ENCODE results near the gene PHLPP2. TPM values are rescaled to one million over a fixed set of nuclear protein-coding genes. Genes with fewer than 3 reads are reported as not detected.

The PHLPP2 gene
- total RNA-seq, 1 donor from 2014 or later, result 12.7 TPM

DNA sequence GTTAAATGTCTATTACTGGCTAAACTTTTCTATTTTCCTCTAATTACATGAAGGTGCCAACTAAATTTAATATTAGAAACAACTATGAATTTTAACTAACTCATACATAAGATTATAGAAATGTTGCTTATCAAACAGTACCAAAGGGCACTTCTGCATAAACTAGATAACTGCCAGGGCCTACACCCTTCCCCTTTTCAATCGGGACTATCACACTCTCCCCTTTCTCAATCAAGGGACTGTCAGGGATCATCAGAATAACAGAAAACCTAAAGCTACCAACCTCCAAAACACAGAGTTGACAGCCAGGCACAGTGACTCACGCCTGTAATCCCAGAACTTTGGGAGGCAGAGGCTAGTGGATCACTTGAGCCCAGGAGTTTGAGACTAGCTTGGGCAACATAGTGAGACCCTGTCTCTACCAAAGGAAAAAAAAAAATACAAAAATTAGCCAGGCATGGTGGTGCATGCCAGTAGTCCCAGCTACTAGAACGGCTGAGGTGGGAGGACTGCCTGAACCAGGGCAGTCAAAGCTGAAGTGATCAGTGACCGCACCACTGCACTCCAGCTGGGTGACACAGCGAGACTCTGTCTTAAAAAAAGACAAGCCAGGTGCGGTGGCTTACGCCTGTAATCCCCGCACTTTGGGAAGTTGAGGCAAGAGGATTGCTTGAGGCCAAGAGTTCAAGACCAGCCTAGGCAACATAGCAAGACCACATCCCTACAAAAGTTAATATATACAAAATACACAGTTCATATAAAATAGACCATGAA is 3.2 kb upstream of the PHLPP2 start:
- no peak overlapping the region for H3K4me3 Mint-ChIP-seq (ENCODE audit: low read depth)
- TF ChIP-seq CTCF (IDR thresholded peaks at IDR 0.05; ENCODE audit: unreplicated experiment), result no peak
- DNase-seq (ENCODE audit: low spot score, unreplicated experiment), result no peak
- H3K4me1 Mint-ChIP-seq (ENCODE audit: low read depth), result peaks cover 7% of the 10 kb centered on the region
- peaks cover 15% of the 10 kb centered on the region for H3K36me3 Mint-ChIP-seq (ENCODE audit: insufficient read depth)
- H3K27me3 Mint-ChIP-seq, result peaks cover 10% of the 10 kb centered on the region
- H3K9me3 Mint-ChIP-seq (ENCODE audit: low read depth), result no peaks in the 10 kb centered on the region
- no peak overlapping the region for H3K27ac Mint-ChIP-seq

GRCh38 chr16:71726476-71727315 is 2.2 kb upstream of the PHLPP2 start:
- DNase-seq (ENCODE audit: low spot score, unreplicated experiment), result no peak
- Mint-ChIP-seq H3K27ac (no peak overlapping the region), H3K4me3 (ENCODE audit: low read depth) (no peak overlapping the region), H3K4me1 (ENCODE audit: low read depth) (peaks cover 11% of the 10 kb centered on the region), H3K9me3 (ENCODE audit: low read depth) (no peaks in the 10 kb centered on the region), H3K27me3 (peaks cover 10% of the 10 kb centered on the region), H3K36me3 (ENCODE audit: insufficient read depth) (peaks cover 7% of the 10 kb centered on the region)
- no peak for TF ChIP-seq CTCF (IDR thresholded peaks at IDR 0.05; ENCODE audit: unreplicated experiment)

GRCh38 chr16:71723537-71724319 is 773 bp downstream of the PHLPP2 start:
- Mint-ChIP-seq H3K27ac (peak overlapping the region; percentile 93), H3K4me3 (ENCODE audit: low read depth) (peak overlapping the region; percentile 80), H3K27me3 (peaks cover 10% of the 10 kb centered on the region), H3K36me3 (ENCODE audit: insufficient read depth) (no peaks in the 10 kb centered on the region), H3K4me1 (ENCODE audit: low read depth) (peaks cover 11% of the 10 kb centered on the region), H3K9me3 (ENCODE audit: low read depth) (no peaks in the 10 kb centered on the region)
- peak; percentile 73 for DNase-seq (ENCODE audit: low spot score, unreplicated experiment)
- TF ChIP-seq CTCF (IDR thresholded peaks at IDR 0.05; ENCODE audit: unreplicated experiment), result peak; percentile 31

DNA sequence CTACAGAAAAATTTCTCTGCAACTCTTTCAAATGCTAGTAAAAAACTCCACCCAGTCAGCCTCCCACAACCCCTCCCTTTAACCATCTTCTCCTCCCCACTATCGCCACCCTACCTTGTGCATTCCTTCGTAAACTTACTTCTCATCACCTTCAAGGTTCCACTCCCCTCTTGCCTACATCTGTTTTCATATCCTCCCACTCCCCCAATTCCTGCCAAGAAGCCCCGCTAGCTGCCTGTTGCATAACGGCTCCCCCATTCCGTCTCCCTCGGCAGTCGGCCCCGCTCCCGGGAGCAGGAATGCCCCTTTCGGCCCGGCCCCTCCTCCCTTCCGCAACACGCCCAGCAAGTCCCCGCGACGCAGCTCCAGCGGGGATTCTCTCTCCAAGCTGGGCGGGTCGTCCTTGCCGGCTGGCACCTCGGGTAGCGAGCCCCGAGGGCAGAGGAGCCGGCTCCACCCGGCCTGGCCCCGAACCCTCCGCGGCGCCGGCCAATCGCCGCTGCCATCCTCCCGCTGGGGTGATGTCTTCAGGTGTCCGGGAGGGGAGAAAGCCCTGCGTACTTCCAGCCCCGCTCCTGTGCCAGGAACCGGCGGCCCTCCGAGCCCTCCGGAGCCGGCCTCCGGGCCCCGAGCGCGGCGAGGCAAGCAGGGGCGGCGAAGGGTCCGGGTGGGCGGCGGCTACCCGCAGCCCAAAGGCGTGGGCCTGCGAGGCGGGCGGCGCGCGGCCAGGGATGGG is 1.5 kb downstream of the PHLPP2 start:
- Mint-ChIP-seq H3K4me1 (ENCODE audit: low read depth) (peaks cover 11% of the 10 kb centered on the region), H3K27me3 (peaks cover 10% of the 10 kb centered on the region), H3K9me3 (ENCODE audit: low read depth) (no peaks in the 10 kb centered on the region), H3K36me3 (ENCODE audit: insufficient read depth) (no peaks in the 10 kb centered on the region), H3K27ac (peak overlapping the region; percentile 94), H3K4me3 (ENCODE audit: low read depth) (peak overlapping the region; percentile 89)
- no peak for TF ChIP-seq CTCF (IDR thresholded peaks at IDR 0.05; ENCODE audit: unreplicated experiment)
- DNase-seq (ENCODE audit: low spot score, unreplicated experiment), result peak; percentile 62

All from progenitor cell of endocrine pancreas (in vitro differentiated cells).